Stimulated activated CD4-positive, alpha-beta T cell treated with anti-CD3 and anti-CD28 coated beads, Interleukin-1b, Interleukin-23, amount 100 ng/mL, for 1 hour (primary cell): ENCODE measurements around the gene NNAT.

ENCODE experiments used
- DNase-seq, 2 donors: peaks; one replicate each; pipeline ENCODE4 v3.0.0-alpha.2; 2020; ENCODE audit warnings: low read depth in 2 of 2

Gene NNAT

DNA sequence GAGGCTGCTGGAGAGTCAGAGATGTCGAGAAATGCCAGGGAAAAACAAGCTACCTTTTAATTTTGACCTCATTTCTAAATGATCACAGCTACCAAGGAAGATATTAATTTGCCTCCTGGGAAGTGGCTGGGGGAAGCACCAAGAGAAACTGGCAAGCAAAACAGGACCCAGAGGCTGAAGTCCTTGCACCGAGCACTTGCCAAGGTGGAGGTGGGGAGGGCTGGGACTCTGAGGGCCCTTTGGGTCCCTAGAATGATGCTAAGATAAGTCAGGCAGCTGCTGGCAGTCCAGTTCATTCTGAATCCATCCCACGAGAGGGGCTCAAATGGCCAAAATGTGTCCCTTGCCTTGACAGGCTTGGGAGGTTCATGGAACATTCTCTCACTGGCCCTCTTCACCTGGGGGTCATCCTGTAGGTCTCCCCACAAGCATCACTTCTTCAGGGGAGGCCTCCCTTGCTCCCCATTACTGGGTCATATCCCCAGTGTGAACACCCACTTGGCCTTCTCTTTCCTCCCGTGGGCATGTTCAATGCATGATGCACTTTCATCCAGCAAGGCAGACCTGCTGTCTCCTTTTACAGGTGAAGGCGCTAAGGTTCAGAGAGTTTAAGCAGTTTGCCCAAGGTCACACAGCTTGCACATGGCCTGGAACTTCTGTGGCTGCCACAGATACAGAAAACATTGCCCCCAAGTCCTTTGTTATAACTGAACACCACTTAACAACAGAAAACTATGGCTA, 45.7 kb downstream of the NNAT start:
- no peak for DNase-seq

- DNase-seq = no peak
Measured at GRCh38 chr20:37567331-37567665, 46.2 kb downstream of the NNAT start.

DNA sequence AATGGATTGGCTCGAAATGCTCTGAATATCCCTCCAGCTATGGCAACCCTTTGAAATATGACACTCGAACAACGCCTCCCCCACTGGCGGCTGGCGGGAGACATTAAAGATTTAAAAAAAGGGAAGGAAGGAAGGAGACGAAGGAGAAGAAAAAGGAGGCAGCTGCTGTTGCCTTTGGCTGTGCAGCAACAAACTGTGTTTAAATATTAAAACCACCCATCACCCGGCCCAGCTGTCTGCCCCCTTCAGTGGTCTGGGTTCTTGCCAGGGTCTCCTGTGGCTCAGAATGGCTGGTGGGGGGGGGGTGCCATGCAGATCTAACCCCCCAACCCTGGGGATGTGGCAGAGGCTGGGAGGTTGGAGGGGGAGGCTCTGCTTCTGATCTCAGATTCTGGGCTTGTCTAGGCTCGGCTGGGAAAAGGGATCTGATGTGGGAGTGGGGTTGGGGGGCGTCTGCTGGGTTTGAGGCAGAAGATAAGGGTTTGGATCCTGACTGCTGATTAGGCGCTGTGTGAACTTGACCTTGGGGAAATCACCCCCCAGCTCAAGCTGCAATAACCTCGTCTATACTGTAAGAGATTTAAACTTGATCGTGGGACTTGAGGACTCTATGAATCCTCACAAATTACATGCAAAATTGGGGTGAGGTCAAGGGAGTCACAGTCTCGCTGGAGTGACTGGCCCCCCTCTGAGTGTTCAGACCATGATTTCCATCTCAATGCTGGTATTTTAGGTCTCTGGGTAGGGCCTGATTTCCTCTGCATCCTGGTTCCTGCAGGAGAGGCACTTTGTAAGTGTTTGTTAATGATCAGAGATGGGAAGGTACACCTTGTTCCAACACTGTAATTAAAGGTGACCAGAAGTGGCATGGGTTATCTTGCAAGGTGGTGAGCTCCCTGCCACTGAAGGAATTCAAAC, 46.9 kb downstream of the NNAT start:
- DNase-seq = no peak

DNA sequence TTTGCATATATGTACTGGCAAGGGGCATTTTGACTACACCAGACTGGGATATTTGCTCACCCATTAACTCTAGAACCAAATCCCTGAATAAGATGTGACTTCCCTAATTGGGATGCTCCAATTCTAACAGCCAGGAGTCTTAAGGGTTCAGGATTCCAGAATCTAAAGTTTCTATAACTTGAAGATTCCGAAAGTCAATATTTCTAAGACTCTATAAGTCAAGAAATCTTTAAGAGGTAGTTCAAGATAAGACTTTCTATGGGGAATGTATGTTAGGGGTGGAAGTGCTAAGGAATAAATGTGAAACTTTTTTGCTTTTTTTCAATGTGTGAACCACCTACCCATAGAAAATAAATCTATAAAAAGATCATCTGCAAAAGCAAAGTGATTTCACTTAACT, 49.4 kb downstream of the NNAT start:
- DNase-seq = no peak

GRCh38 chr20:37571033-37571432, 50.0 kb downstream of the NNAT start:
- DNase-seq = no peak
